Activated T-helper 17 cell treated with anti-CD3 and anti-CD28 coated beads, Interleukin-2, amount 50 U/mL, for 72 hours (primary cell): Measurements from ENCODE around the gene BORCS8. TPM values are rescaled to one million over a fixed set of nuclear protein-coding genes. Genes with fewer than 3 reads are reported as not detected.
"Not testable (repeated sequence)": the region's sequence is repeated elsewhere in the genome, so short reads cannot be mapped to it uniquely, and the experiment has no call there.

Source experiments
- ATAC-seq: fragments of 150-1000 bp; cut with Tn5 transposase; replicated peaks from 2 replicates; pipeline ENCODE4 v1.10.0; 2021; ENCODE audit warnings: mild to moderate bottlenecking, moderate library complexity
- H3K27ac Mint-ChIP-seq: one replicate; pipeline ENCODE4 v1.8.0; 2022; ENCODE audit warnings: mixed read lengths
- H3K27me3 Mint-ChIP-seq: one replicate; pipeline ENCODE4 v1.8.0; 2022; ENCODE audit warnings: mixed read lengths
- H3K36me3 Mint-ChIP-seq: one replicate; pipeline ENCODE4 v1.8.0; 2022; ENCODE audit warnings: low read depth, mild to moderate bottlenecking, mixed read lengths
- H3K4me1 Mint-ChIP-seq: one replicate; pipeline ENCODE4 v1.8.0; 2022; ENCODE audit warnings: mixed read lengths
- H3K4me3 Mint-ChIP-seq: one replicate; pipeline ENCODE4 v1.8.0; 2022; ENCODE audit warnings: mild to moderate bottlenecking, mixed read lengths
- H3K9me3 Mint-ChIP-seq: one replicate; pipeline ENCODE4 v1.8.0; 2022; ENCODE audit warnings: mixed read lengths
- total RNA-seq, 2 donors: library from RNA; stranded (reverse); gene quantifications; one replicate each; pipeline ENCODE4 v1.2.3, GENCODE V29; 2022

Gene BORCS8
- total RNA-seq, 2 donors from 2014 or later = 14.9 to 28.2 TPM

- no peak overlapping the region for H3K27ac Mint-ChIP-seq
- H3K27me3 Mint-ChIP-seq = peaks cover 3% of the 10 kb centered on the region
- ATAC-seq = no peak
- H3K9me3 Mint-ChIP-seq = no peaks in the 10 kb centered on the region
- no peaks in the 10 kb centered on the region for H3K36me3 Mint-ChIP-seq
- H3K4me1 Mint-ChIP-seq = no peaks in the 10 kb centered on the region
- no peak overlapping the region for H3K4me3 Mint-ChIP-seq
These were observed 31.7 kb upstream of the BORCS8 start for GRCh38 chr19:19223636-19224035.

- no peak for ATAC-seq
- H3K4me3 Mint-ChIP-seq = no peak overlapping the region
- H3K9me3 Mint-ChIP-seq = no peaks in the 10 kb centered on the region
- H3K36me3 Mint-ChIP-seq = no peaks in the 10 kb centered on the region
- H3K27ac Mint-ChIP-seq = no peak overlapping the region
- H3K27me3 Mint-ChIP-seq = no peaks in the 10 kb centered on the region
- no peaks in the 10 kb centered on the region for H3K4me1 Mint-ChIP-seq
These were observed 31.1 kb upstream of the BORCS8 start for GRCh38 chr19:19223060-19223459.

- H3K36me3 Mint-ChIP-seq, H3K27me3 Mint-ChIP-seq, H3K4me3 Mint-ChIP-seq: not testable (repeated sequence)
These were observed 29.0 kb upstream of the BORCS8 start for GRCh38 chr19:19221000-19221399.

GRCh38 chr19:19218911-19219310 is 27.0 kb upstream of the BORCS8 start:
- Mint-ChIP-seq H3K27me3 (peaks cover 14% of the 10 kb centered on the region), H3K36me3 (no peaks in the 10 kb centered on the region), H3K4me1 (peaks cover under 1% of the 10 kb centered on the region), H3K27ac (no peak overlapping the region), H3K4me3 (no peak overlapping the region), H3K9me3 (no peaks in the 10 kb centered on the region)
- ATAC-seq = no peak

More at GRCh38 chr19:19221000-19221399, 29.0 kb upstream of the BORCS8 start:
- not testable (repeated sequence) for H3K4me1 Mint-ChIP-seq, H3K27ac Mint-ChIP-seq, H3K9me3 Mint-ChIP-seq, ATAC-seq

GRCh38 chr19:19217099-19217498 is 25.1 kb upstream of the BORCS8 start:
- Mint-ChIP-seq H3K36me3 (no peaks in the 10 kb centered on the region), H3K4me1 (peaks cover 5% of the 10 kb centered on the region), H3K9me3 (no peaks in the 10 kb centered on the region), H3K27me3 (peaks cover 27% of the 10 kb centered on the region), H3K4me3 (no peak overlapping the region), H3K27ac (no peak overlapping the region)
- no peak for ATAC-seq

GRCh38 chr19:19215792-19216191 is 23.8 kb upstream of the BORCS8 start:
- Mint-ChIP-seq H3K9me3 (no peaks in the 10 kb centered on the region), H3K27ac (no peak overlapping the region), H3K4me1 (peaks cover 5% of the 10 kb centered on the region), H3K27me3 (peaks cover 33% of the 10 kb centered on the region), H3K4me3 (no peak overlapping the region), H3K36me3 (no peaks in the 10 kb centered on the region)
- ATAC-seq = no peak

- Mint-ChIP-seq H3K36me3 (no peaks in the 10 kb centered on the region), H3K27ac (no peak overlapping the region), H3K9me3 (no peaks in the 10 kb centered on the region), H3K4me3 (no peak overlapping the region), H3K4me1 (peaks cover 5% of the 10 kb centered on the region), H3K27me3 (peaks cover 33% of the 10 kb centered on the region)
- no peak for ATAC-seq
These were observed 22.9 kb upstream of the BORCS8 start for GRCh38 chr19:19214892-19215291.

- Mint-ChIP-seq H3K4me3 (no peak overlapping the region), H3K27me3 (peaks cover 33% of the 10 kb centered on the region), H3K9me3 (no peaks in the 10 kb centered on the region), H3K27ac (no peak overlapping the region), H3K4me1 (peaks cover 5% of the 10 kb centered on the region), H3K36me3 (no peaks in the 10 kb centered on the region)
- no peak for ATAC-seq
These were observed 22.2 kb upstream of the BORCS8 start for GRCh38 chr19:19214159-19214490.

GRCh38 chr19:19213426-19214158 is 21.6 kb upstream of the BORCS8 start:
- H3K27ac Mint-ChIP-seq = no peak overlapping the region
- peaks cover 5% of the 10 kb centered on the region for H3K4me1 Mint-ChIP-seq
- no peaks in the 10 kb centered on the region for H3K9me3 Mint-ChIP-seq
- H3K27me3 Mint-ChIP-seq = peaks cover 33% of the 10 kb centered on the region
- no peak for ATAC-seq
- H3K36me3 Mint-ChIP-seq = no peaks in the 10 kb centered on the region
- H3K4me3 Mint-ChIP-seq = no peak overlapping the region

GRCh38 chr19:19212916-19213315 is 21.0 kb upstream of the BORCS8 start:
- H3K27me3 Mint-ChIP-seq = peaks cover 33% of the 10 kb centered on the region
- peaks cover 5% of the 10 kb centered on the region for H3K4me1 Mint-ChIP-seq
- no peak for ATAC-seq
- no peak overlapping the region for H3K4me3 Mint-ChIP-seq
- H3K27ac Mint-ChIP-seq = no peak overlapping the region
- no peaks in the 10 kb centered on the region for H3K9me3 Mint-ChIP-seq
- H3K36me3 Mint-ChIP-seq = no peaks in the 10 kb centered on the region

GRCh38 chr19:19211499-19212420 is 19.8 kb upstream of the BORCS8 start, which contains the start of gene NCAN:
NCAN (plus strand) TSS chr19:19211958; CDS start chr19:19216954, 4,996 bp downstream.
- Mint-ChIP-seq H3K27me3 (peaks cover 33% of the 10 kb centered on the region), H3K4me1 (peaks cover 17% of the 10 kb centered on the region), H3K36me3 (no peaks in the 10 kb centered on the region), H3K27ac (no peak within 1 kb of the TSS), H3K9me3 (peaks cover 5% of the 10 kb centered on the region), H3K4me3 (no peak within 1 kb of the TSS)
- no peak for ATAC-seq

- no peak for ATAC-seq
- H3K4me1 Mint-ChIP-seq = peaks cover 19% of the 10 kb centered on the region
- H3K27me3 Mint-ChIP-seq = peaks cover 23% of the 10 kb centered on the region
- H3K36me3 Mint-ChIP-seq = no peaks in the 10 kb centered on the region
- no peak overlapping the region for H3K4me3 Mint-ChIP-seq
- H3K9me3 Mint-ChIP-seq = peaks cover 5% of the 10 kb centered on the region
- H3K27ac Mint-ChIP-seq = no peak overlapping the region
These were observed 17.4 kb upstream of the BORCS8 start for GRCh38 chr19:19209372-19209771.

GRCh38 chr19:19207637-19208572 is 16.0 kb upstream of the BORCS8 start:
- H3K4me1 Mint-ChIP-seq = peaks cover 14% of the 10 kb centered on the region
- peaks cover 9% of the 10 kb centered on the region for H3K27me3 Mint-ChIP-seq
- no peak for ATAC-seq
- peak overlapping the region; percentile 6 for H3K4me3 Mint-ChIP-seq
- H3K36me3 Mint-ChIP-seq = peaks cover 6% of the 10 kb centered on the region
- H3K9me3 Mint-ChIP-seq = peaks cover 5% of the 10 kb centered on the region
- no peak overlapping the region for H3K27ac Mint-ChIP-seq

GRCh38 chr19:19206938-19207337 is 15.0 kb upstream of the BORCS8 start:
- Mint-ChIP-seq H3K9me3 (peaks cover 5% of the 10 kb centered on the region), H3K27ac (no peak overlapping the region), H3K4me3 (peak overlapping the region; percentile 6), H3K4me1 (peaks cover 14% of the 10 kb centered on the region), H3K36me3 (peaks cover 16% of the 10 kb centered on the region), H3K27me3 (peaks cover 6% of the 10 kb centered on the region)
- no peak for ATAC-seq
